ENCODE measurements around the gene SMCO1.

The SMCO1 gene

DNA sequence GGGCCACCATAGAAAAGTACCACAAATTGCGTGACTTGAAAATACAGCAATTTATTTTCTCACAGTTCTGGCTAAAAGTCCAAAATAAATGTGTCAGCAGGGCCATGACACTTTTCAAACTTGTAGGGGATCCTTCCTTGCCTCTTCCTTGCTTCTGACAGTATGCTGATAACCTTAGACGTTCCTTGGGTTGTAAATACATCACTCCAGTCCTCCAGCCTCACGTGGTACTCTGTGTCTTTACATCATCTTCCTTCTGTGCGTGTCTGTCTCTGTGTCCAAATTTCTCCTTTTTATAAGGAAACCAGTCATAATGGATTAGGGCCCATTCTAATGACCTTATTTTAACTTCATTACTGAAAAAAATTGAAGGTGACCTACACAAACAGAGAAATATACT, 19.0 kb downstream of the SMCO1 start:
- Histone ChIP-seq H3K79me2 (ENCODE audit: insufficient read depth, low read length) (peaks cover 100% of the 10 kb centered on the region), H3K9me2 (replicated peaks; ENCODE audit: low read depth, low read length) (no peaks in the 10 kb centered on the region), H3K36me3 (ENCODE audit: insufficient read depth, low read length) (peaks cover 93% of the 10 kb centered on the region), H3K4me2 (ENCODE audit: low read depth, low read length, poor library complexity, severe bottlenecking) (peak overlapping the region; percentile 95), H3K4me1 (ENCODE audit: insufficient read depth, low read length, poor library complexity, severe bottlenecking) (peaks cover 45% of the 10 kb centered on the region), H3K9me3 (ENCODE audit: insufficient read depth, low read depth, low read length) (no peaks in the 10 kb centered on the region), H4K20me1 (ENCODE audit: insufficient read depth, low read length, poor library complexity, severe bottlenecking) (peaks cover 94% of the 10 kb centered on the region), H3F3A (ENCODE audit: low read depth) (peaks cover 3% of the 10 kb centered on the region; the same call in 1 of the 2 replicates), H3K27me3 (ENCODE audit: insufficient read depth, low read length, poor library complexity, severe bottlenecking) (peaks cover 35% of the 10 kb centered on the region), H3K9ac (ENCODE audit: low read depth, low read length, poor library complexity, severe bottlenecking) (peak overlapping the region; percentile 99), H2AFZ (ENCODE audit: low read length) (no peak overlapping the region), H3K4me3 (ENCODE audit: low read length, poor library complexity, severe bottlenecking) (peak overlapping the region; percentile 88)
- TF ChIP-seq EZH2phosphoT487 (IDR thresholded peaks at IDR 0.05; ENCODE audit: borderline replicate concordance) (no peak), CTCF (conservative IDR thresholded peaks at IDR 0.05; ENCODE audit: low read length) (no peak)

GRCh38 chr3:196493292-196493691, 21.9 kb downstream of the SMCO1 start:
- no peaks in the 10 kb centered on the region for H3K9me2 ChIP-seq (replicated peaks; ENCODE audit: low read depth, low read length)
- peaks cover 59% of the 10 kb centered on the region for H3K4me1 ChIP-seq (ENCODE audit: insufficient read depth, low read length, poor library complexity, severe bottlenecking)
- H3K4me3 ChIP-seq (ENCODE audit: low read length, poor library complexity, severe bottlenecking) = peak overlapping the region; percentile 88
- peaks cover 89% of the 10 kb centered on the region for H3K36me3 ChIP-seq (ENCODE audit: insufficient read depth, low read length)
- no peak overlapping the region for H2AFZ ChIP-seq (ENCODE audit: low read length)
- H3K9me3 ChIP-seq (ENCODE audit: insufficient read depth, low read depth, low read length) = no peaks in the 10 kb centered on the region
- peaks cover 8% of the 10 kb centered on the region for H3K27me3 ChIP-seq (ENCODE audit: insufficient read depth, low read length, poor library complexity, severe bottlenecking)
- peaks cover 96% of the 10 kb centered on the region for H4K20me1 ChIP-seq (ENCODE audit: insufficient read depth, low read length, poor library complexity, severe bottlenecking)
- H3K4me2 ChIP-seq (ENCODE audit: low read depth, low read length, poor library complexity, severe bottlenecking) = peak overlapping the region; percentile 95
- H3F3A ChIP-seq (ENCODE audit: low read depth) = peaks cover 5% of the 10 kb centered on the region; the same call in 1 of the 2 replicates
- H3K9ac ChIP-seq (ENCODE audit: low read depth, low read length, poor library complexity, severe bottlenecking) = peak overlapping the region; percentile 99
- H3K79me2 ChIP-seq (ENCODE audit: insufficient read depth, low read length) = peaks cover 100% of the 10 kb centered on the region
- TF ChIP-seq CTCF (conservative IDR thresholded peaks at IDR 0.05; ENCODE audit: low read length) (no peak), EZH2phosphoT487 (IDR thresholded peaks at IDR 0.05; ENCODE audit: borderline replicate concordance) (no peak)

- H4K20me1 ChIP-seq (ENCODE audit: insufficient read depth, low read length, poor library complexity, severe bottlenecking) = peaks cover 97% of the 10 kb centered on the region
- peaks cover 14% of the 10 kb centered on the region; the same call in 1 of the 2 replicates for H3F3A ChIP-seq (ENCODE audit: low read depth)
- peak overlapping the region; percentile 41 for H3K9ac ChIP-seq (ENCODE audit: low read depth, low read length, poor library complexity, severe bottlenecking)
- H3K4me1 ChIP-seq (ENCODE audit: insufficient read depth, low read length, poor library complexity, severe bottlenecking) = peaks cover 64% of the 10 kb centered on the region
- peaks cover 87% of the 10 kb centered on the region for H3K36me3 ChIP-seq (ENCODE audit: insufficient read depth, low read length)
- peak overlapping the region; percentile 95 for H3K4me2 ChIP-seq (ENCODE audit: low read depth, low read length, poor library complexity, severe bottlenecking)
- H2AFZ ChIP-seq (ENCODE audit: low read length) = no peak overlapping the region
- no peak for TF ChIP-seq CTCF (conservative IDR thresholded peaks at IDR 0.05; ENCODE audit: low read length)
- TF ChIP-seq EZH2phosphoT487 (IDR thresholded peaks at IDR 0.05; ENCODE audit: borderline replicate concordance) = no peak
- no peaks in the 10 kb centered on the region for H3K9me2 ChIP-seq (replicated peaks; ENCODE audit: low read depth, low read length)
- H3K4me3 ChIP-seq (ENCODE audit: low read length, poor library complexity, severe bottlenecking) = peak overlapping the region; percentile 66
- no peaks in the 10 kb centered on the region for H3K27me3 ChIP-seq (ENCODE audit: insufficient read depth, low read length, poor library complexity, severe bottlenecking)
- peaks cover 100% of the 10 kb centered on the region for H3K79me2 ChIP-seq (ENCODE audit: insufficient read depth, low read length)
- H3K9me3 ChIP-seq (ENCODE audit: insufficient read depth, low read depth, low read length) = no peaks in the 10 kb centered on the region
Observed at GRCh38 chr3:196492080-196492479, 23.1 kb downstream of the SMCO1 start.
